HCT116 (cell line): Measurements from ENCODE around the gene FOXRED1. TPM values are rescaled to one million over a fixed set of nuclear protein-coding genes. Genes with fewer than 3 reads are reported as not detected.

Experiments
- ATAC-seq: fragments of 200-7000 bp; cut with Tn5 transposase; 2 replicates; pipeline ENCODE4 v1.9.1; 2020; ENCODE audit warnings: mild to moderate bottlenecking, moderate library complexity
- BruUV-seq: library from RNA; stranded (reverse); fragments of 400-500 nt; replicated peaks from 2 replicates; lab custom pipeline; 2021; lab: Mats Ljungman, UMichigan
- CTCF ChIA-PET: fragments of 300-600 bp; sonication (Branson Sonifier 250); formaldehyde crosslinking; loops from one replicate; lab custom pipeline; 2021; ENCODE audit warnings: antibody characterized with exemption; lab: Charles Lee
- POLR2A ChIA-PET: fragments of 300-600, 350-600 bp; sonication (Branson Sonifier 250); formaldehyde crosslinking; loops from one replicate; lab custom pipeline; 2021; ENCODE audit warnings: antibody characterized with exemption; lab: Charles Lee
- RAD21 ChIA-PET, 2 experiments: fragments of 300-600 bp; sonication (Branson Sonifier 250); formaldehyde crosslinking; loops; one replicate each; lab custom pipeline; 2023; ENCODE audit warnings: low total read pairs in 2 of 2; ENCODE audit not compliant: uncharacterized antibody in 2 of 2, unreplicated experiment in 2 of 2, low non-redundant PET in 1 of 2; lab: Charles Lee
- DNase-seq: peaks from one replicate; pipeline ENCODE4 v3.0.0-alpha.2; 2010; ENCODE audit warnings: low read depth, low spot score
- H2AFZ ChIP-seq: fragments of 200-600 bp; shearing (Covaris generic), sonication (generic); 2 replicates; pipeline ENCODE4 v1.6.1; 2017; ENCODE audit warnings: low read depth, mixed run types, mixed read lengths, antibody characterized with exemption, low read length; ENCODE audit not compliant: poor library complexity, severe bottlenecking
- H3K27ac ChIP-seq: 2 replicates; pipeline ENCODE4 v1.5.1; 2012; ENCODE audit warnings: low read depth, low read length
- H3K27me3 ChIP-seq: fragments of 200-600 bp; sonication (generic); 2 replicates; pipeline ENCODE4 v1.6.1; 2016; ENCODE audit warnings: mixed run types, low read length, mixed read lengths; ENCODE audit not compliant: insufficient read depth
- H3K36me3 ChIP-seq, 2 experiments: fragments of 200-500 bp in 1 of 2; fragments of 200-600 bp in 1 of 2; sonication (Bioruptor generic) in 1 of 2; sonication (generic) in 1 of 2; 2 replicates each; pipeline versions ENCODE4 v1.5.1 to v1.6.1; 2014 to 2016; ENCODE audit warnings: low read length in 2 of 2, inconsistent platforms in 1 of 2, mixed read lengths in 1 of 2, mixed run types in 1 of 2; ENCODE audit not compliant: insufficient read depth in 2 of 2, control insufficient read depth in 1 of 2
- H3K4me1 ChIP-seq, 2 experiments: fragments of 200-600 bp in 1 of 2; sonication (generic) in 1 of 2; 2 replicates each; pipeline versions ENCODE4 v1.5.1 to v1.6.1; 2012 to 2017; ENCODE audit warnings: low read length in 2 of 2, inconsistent platforms in 1 of 2, mild to moderate bottlenecking in 1 of 2, mixed read lengths in 1 of 2, mixed run types in 1 of 2, moderate library complexity in 1 of 2; ENCODE audit not compliant: insufficient read depth in 2 of 2, control insufficient read depth in 1 of 2
- H3K4me2 ChIP-seq: fragments of 200-600 bp; sonication (generic); 2 replicates; pipeline ENCODE4 v1.6.1; 2017; ENCODE audit warnings: mixed run types, low read length, mixed read lengths
- H3K4me3 ChIP-seq, 2 experiments: fragments of 200-600 bp in 1 of 2; sonication (generic) in 1 of 2; replicated peaks in 1 of 2; 2 replicates each; pipeline ENCODE4 v1.5.1; 2011 to 2016; ENCODE audit warnings: low read length in 2 of 2, control low read depth in 1 of 2, low read depth in 1 of 2, mild to moderate bottlenecking in 1 of 2, mixed read lengths in 1 of 2, mixed run types in 1 of 2
- H3K79me2 ChIP-seq: fragments of 200-600 bp; sonication (generic); 2 replicates; pipeline ENCODE4 v1.6.1; 2017; ENCODE audit warnings: mild to moderate bottlenecking, mixed run types, low read length, moderate library complexity, mixed read lengths; ENCODE audit not compliant: insufficient read depth
- H3K9ac ChIP-seq: fragments of 200-600 bp; sonication (generic); 2 replicates; pipeline ENCODE4 v1.6.1; 2016; ENCODE audit warnings: low read length, mixed read lengths
- H3K9me2 ChIP-seq: fragments of 200-600 bp; sonication (generic), shearing (Covaris generic); 2 replicates; pipeline ENCODE4 v1.6.1; 2017; ENCODE audit warnings: mixed run types, mild to moderate bottlenecking, moderate library complexity; ENCODE audit not compliant: insufficient read depth
- H3K9me3 ChIP-seq, 2 experiments: fragments of 200-500 bp in 1 of 2; fragments of 200-600 bp in 1 of 2; sonication (Bioruptor generic) in 1 of 2; sonication (generic) in 1 of 2; 2 replicates each; pipeline ENCODE4 v1.6.1; 2014 to 2017; ENCODE audit warnings: low read length in 2 of 2, mixed read lengths in 2 of 2, inconsistent platforms in 1 of 2, low read depth in 1 of 2, mild to moderate bottlenecking in 1 of 2, mixed run types in 1 of 2, moderate library complexity in 1 of 2; ENCODE audit not compliant: control insufficient read depth in 1 of 2, insufficient read depth in 1 of 2
- H4K20me1 ChIP-seq: fragments of 200-600 bp; sonication (generic), shearing (Covaris generic); 2 replicates; pipeline ENCODE4 v1.6.1; 2017; ENCODE audit warnings: mixed run types, mild to moderate bottlenecking, moderate library complexity; ENCODE audit not compliant: insufficient read depth
- CBX3 ChIP-seq: IDR thresholded peaks from 2 replicates; pipeline ENCODE4 v1.6.1; 2012; ENCODE audit warnings: low read depth
- EZH2 ChIP-seq: fragments of 200-600 bp; sonication (generic); IDR thresholded peaks from 2 replicates; pipeline ENCODE4 v1.6.1; 2017; ENCODE audit warnings: antibody characterized with exemption, mixed run types
- RAD21 ChIP-seq: IDR thresholded peaks from 2 replicates; pipeline ENCODE4 v1.6.1; 2012; ENCODE audit warnings: low read depth, mild to moderate bottlenecking
- ZFX ChIP-seq: fragments of 450-650 bp; IDR thresholded peaks from 2 replicates; pipeline ENCODE4 v1.6.1; 2017
- ZNF274 ChIP-seq: fragments of 200-500 bp; sonication (Bioruptor generic); IDR thresholded peaks from 2 replicates; pipeline ENCODE4 v1.6.1; 2014; ENCODE audit warnings: mild to moderate bottlenecking, low read depth, low read length, inconsistent platforms
- intact Hi-C: fragments of 100-400 bp; cut with micrococcal nuclease; formaldehyde crosslinking; loops from 2 replicates; pipeline ENCODE4 v1.10.0; 2022
- total RNA-seq: library from RNA; stranded (reverse); gene quantifications from one replicate; pipeline ENCODE4 v1.2.1, GENCODE V29; 2021; ENCODE audit not compliant: unreplicated experiment
- TF ChIP-seq, protein P1 (sequence below): IDR thresholded peaks from 2 replicates; pipeline ENCODE4 v1.6.1; 2012
- TF ChIP-seq, protein P2 (sequence below): IDR thresholded peaks from 2 replicates; pipeline ENCODE4 v1.6.1; 2012

Gene FOXRED1
- total RNA-seq, 1 experiment from 2014 or later = 41.3 TPM

DNA sequence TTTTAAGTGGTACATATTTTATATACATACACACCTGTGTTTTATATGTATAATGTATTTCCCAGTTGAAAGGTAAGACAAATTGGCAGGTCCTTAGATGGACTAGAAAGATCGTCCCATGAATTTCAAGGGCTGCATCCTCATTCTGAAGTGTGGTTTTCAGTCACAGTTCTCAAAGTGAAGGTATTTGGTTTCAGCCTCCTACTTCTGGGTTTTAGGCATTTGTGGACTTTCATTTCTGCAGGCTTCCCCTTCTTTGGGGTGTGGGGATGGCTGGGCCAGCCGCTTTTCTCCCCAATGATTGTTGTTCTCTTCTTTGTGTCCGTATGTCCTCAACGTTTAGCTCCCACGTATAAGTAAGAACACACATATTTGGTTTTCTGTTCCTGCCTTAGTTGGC lies 44.9 kb downstream of the FOXRED1 start:
- intact Hi-C loops = loop anchor here (10.0 kb wide), 1 partner anchor 291 kb away; no protein-coding TSS in a partner anchor
- ChIA-PET POLR2A (no interaction called here), RAD21 (no interaction called here), CTCF (interaction anchor here (1.0 kb wide), 1 partner anchor 167 kb away, joined by 3 read pairs; no protein-coding TSS in a partner anchor)
- no TSS peak for BruUV-seq
- no peak overlapping the region for H2AFZ ChIP-seq
- no peaks in the 10 kb centered on the region for H3K9me2 ChIP-seq
- no peaks in the 10 kb centered on the region for H4K20me1 ChIP-seq
- DNase-seq (no peak), ATAC-seq (no peak)
- no peaks in the 10 kb centered on the region for H3K36me3 ChIP-seq
- no peak overlapping the region for H3K4me3 ChIP-seq
- H3K79me2 ChIP-seq = no peaks in the 10 kb centered on the region
- H3K4me2 ChIP-seq = no peak overlapping the region
- H3K4me1 ChIP-seq = peaks cover 6 to 15% of the 10 kb centered on the region in 2 experiments
- no peaks in the 10 kb centered on the region for H3K27me3 ChIP-seq
- no peak for TF ChIP-seq CBX3
- H3K27ac ChIP-seq = no peak overlapping the region
- H3K9me3 ChIP-seq = no peaks in the 10 kb centered on the region
- no peak overlapping the region for H3K9ac ChIP-seq

DNA sequence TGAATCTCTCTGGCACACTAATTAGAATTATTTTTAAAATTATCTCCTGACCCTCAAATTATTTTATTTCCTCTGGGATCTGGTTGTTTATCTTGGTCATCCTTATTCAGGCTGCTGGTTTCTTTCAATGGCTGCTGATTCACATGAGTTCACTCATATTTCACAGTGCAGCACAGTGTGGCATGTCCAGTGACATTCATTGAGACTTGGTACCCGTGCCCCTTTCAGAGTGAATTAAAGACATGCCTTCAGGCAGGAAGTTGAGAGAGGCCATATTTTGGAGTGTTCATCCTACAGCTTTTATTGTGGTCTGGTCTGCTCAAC lies 48.4 kb downstream of the FOXRED1 start:
- POLR2A ChIA-PET = no interaction called here
- Histone ChIP-seq H3K9me3 (no peaks in the 10 kb centered on the region), H3K4me2 (no peak overlapping the region)
- TF ChIP-seq, protein P1, sequence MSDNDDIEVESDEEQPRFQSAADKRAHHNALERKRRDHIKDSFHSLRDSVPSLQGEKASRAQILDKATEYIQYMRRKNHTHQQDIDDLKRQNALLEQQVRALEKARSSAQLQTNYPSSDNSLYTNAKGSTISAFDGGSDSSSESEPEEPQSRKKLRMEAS = no peak
- TF ChIP-seq EZH2 = no peak
- no peak for TF ChIP-seq ZFX
- TF ChIP-seq RAD21 = no peak
- TF ChIP-seq, protein P2, sequence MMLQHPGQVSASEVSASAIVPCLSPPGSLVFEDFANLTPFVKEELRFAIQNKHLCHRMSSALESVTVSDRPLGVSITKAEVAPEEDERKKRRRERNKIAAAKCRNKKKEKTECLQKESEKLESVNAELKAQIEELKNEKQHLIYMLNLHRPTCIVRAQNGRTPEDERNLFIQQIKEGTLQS = no peak
- no peak for TF ChIP-seq ZNF274
- TF ChIP-seq, all 23 proteins: peak for 0
- no peaks in the 10 kb centered on the region for H3K27me3 ChIP-seq
- BruUV-seq = no TSS peak
- ATAC-seq (no peak), DNase-seq (no peak)
- ChIA-PET RAD21 (no interaction called here), CTCF (no interaction called here)
- H3K36me3 ChIP-seq = no peaks in the 10 kb centered on the region
- no peaks in the 10 kb centered on the region for H4K20me1 ChIP-seq
- intact Hi-C loops = loop anchor here (10.0 kb wide), 1 partner anchor 287 kb away; no protein-coding TSS in a partner anchor
- no peak overlapping the region for H3K4me3 ChIP-seq
- H3K4me1 ChIP-seq = peaks cover 6 to 15% of the 10 kb centered on the region in 2 experiments
- no peaks in the 10 kb centered on the region for H3K9me2 ChIP-seq
- H3K9ac ChIP-seq = no peak overlapping the region
- H2AFZ ChIP-seq = no peak overlapping the region
- H3K27ac ChIP-seq = no peak overlapping the region
- H3K79me2 ChIP-seq = no peaks in the 10 kb centered on the region
